ENCODE data around the gene MAPK1IP1L.
"Not testable (repeated sequence)": the region's sequence is repeated elsewhere in the genome, so short reads cannot be mapped to it uniquely, and the experiment has no call there.

Gene MAPK1IP1L

DNA sequence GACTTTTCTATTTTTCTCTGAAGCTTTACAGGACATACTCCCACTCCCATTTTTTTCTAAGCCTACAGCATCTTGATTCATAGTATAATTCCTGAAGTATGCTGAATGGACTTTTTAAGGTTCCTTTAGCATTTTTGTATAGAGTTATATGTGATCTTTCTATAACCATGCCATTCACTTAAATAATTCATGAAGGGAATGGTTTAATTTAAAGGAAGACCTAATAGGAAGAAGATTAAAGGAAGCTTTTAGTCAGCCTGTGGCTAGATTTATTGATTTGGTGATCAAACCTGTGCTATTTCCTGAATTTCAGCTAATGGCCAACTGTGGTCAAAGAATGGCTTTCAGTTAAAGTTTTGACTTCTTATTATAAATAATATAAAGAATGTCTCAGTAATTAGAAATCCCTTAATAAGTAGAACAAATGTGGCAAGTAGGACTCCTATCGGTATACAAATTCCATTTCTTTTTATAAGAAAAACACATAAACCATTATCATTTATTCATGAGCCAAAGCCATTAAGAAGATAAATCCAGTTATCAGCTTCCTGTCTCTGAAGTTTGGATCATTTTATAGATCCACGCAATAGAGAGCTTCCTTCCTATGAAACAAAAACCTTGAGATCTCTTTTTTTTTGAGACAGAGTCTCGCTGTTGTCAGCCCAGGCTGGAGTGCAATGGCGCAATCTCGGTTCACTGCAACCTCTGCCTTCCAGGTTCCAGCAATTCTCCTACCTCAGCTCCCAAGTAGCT, 4.0 kb upstream of the MAPK1IP1L start:
- no peak overlapping the region for H3K4me3 Mint-ChIP-seq
- H3K36me3 Mint-ChIP-seq (ENCODE audit: low read depth), result peaks cover 25% of the 10 kb centered on the region
- H3K4me1 Mint-ChIP-seq (ENCODE audit: low read depth), result peaks cover 29% of the 10 kb centered on the region
- no peaks in the 10 kb centered on the region for H3K9me3 Mint-ChIP-seq
- H3K27me3 Mint-ChIP-seq, result no peaks in the 10 kb centered on the region
- H3K27ac Mint-ChIP-seq, result no peak overlapping the region

DNA sequence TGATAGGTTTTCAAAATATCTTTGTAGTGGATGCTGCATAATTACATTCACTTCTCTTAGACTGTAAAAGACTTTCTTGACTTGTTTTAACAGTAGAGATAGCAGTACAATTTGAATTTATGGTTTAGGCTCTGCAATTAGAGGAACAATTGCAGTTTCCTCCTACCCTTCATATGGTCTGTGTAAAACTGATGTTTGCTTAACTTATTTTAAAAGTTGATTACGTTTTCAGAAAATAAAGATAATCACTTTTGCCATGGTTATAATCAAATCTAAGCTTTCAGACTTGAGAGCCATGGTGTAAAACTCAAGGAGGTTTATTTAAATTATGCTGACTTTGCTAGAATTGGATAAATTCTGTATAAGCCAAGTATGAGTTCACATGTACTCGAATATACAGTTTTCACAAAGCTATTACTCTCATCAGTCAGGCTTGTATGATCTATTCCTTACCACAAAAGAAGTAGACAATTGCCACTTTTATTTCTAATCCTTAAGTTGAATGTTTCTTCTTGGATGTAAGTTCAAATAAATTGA, 2.5 kb upstream of the MAPK1IP1L start:
- H3K27ac Mint-ChIP-seq, result no peak overlapping the region
- H3K4me3 Mint-ChIP-seq, result no peak overlapping the region
- peaks cover 42% of the 10 kb centered on the region for H3K4me1 Mint-ChIP-seq (ENCODE audit: low read depth)
- no peaks in the 10 kb centered on the region for H3K27me3 Mint-ChIP-seq
- no peaks in the 10 kb centered on the region for H3K9me3 Mint-ChIP-seq
- H3K36me3 Mint-ChIP-seq (ENCODE audit: low read depth), result peaks cover 26% of the 10 kb centered on the region

DNA sequence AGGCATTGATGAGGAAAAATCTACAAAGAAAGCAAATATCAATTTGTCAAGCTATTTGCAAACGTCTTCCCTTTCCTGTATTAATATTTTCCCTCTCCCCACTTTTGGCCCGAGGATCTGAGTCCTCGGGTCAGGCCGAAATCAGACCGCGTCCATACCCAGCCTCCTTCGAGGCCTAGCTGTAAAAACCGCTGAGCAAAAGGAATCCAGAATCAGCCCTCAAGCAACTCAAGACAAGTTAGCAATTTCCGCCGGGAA, 353 bp upstream of the MAPK1IP1L start:
- Mint-ChIP-seq H3K27ac (peak overlapping the region; percentile 97), H3K4me3 (peak overlapping the region; percentile 92), H3K9me3 (no peaks in the 10 kb centered on the region), H3K36me3 (ENCODE audit: low read depth) (peaks cover 36% of the 10 kb centered on the region), H3K4me1 (ENCODE audit: low read depth) (peaks cover 38% of the 10 kb centered on the region), H3K27me3 (no peaks in the 10 kb centered on the region)

DNA sequence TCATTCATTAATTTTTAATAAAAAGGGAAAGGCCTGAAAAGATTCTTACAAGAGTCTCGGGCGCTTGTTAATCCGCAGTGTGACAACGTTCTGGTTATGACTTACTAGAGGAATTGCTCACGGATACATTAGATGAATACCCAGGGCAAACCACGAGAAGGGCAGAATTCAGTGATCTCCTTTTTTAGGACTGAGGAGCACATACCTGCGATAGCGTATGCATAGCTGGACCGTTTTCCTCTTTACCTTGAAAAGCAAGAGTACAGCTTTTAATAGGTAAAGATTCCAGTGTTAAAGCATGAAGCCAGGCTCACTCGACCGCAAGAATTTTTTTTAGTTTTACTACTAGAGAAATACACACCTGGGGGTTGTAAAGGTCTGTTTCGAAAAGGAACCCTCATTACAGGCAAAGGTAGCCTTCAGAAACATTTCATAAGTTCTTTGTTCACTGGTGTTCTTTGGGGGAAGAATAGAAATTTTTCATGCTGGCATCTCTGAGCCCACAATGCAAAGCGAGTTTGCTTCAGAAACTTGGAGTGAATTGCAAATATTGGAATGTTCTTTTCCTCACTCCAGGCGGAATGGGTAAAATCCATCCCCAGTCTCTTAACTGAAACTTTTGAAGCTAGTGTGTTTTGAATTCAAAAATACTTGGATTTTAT, 953 bp downstream of the MAPK1IP1L start:
- Mint-ChIP-seq H3K4me3 (peak overlapping the region; percentile 92), H3K36me3 (ENCODE audit: low read depth) (peaks cover 42% of the 10 kb centered on the region), H3K27me3 (no peaks in the 10 kb centered on the region), H3K9me3 (no peaks in the 10 kb centered on the region), H3K27ac (peak overlapping the region; percentile 90), H3K4me1 (ENCODE audit: low read depth) (peaks cover 44% of the 10 kb centered on the region)

DNA sequence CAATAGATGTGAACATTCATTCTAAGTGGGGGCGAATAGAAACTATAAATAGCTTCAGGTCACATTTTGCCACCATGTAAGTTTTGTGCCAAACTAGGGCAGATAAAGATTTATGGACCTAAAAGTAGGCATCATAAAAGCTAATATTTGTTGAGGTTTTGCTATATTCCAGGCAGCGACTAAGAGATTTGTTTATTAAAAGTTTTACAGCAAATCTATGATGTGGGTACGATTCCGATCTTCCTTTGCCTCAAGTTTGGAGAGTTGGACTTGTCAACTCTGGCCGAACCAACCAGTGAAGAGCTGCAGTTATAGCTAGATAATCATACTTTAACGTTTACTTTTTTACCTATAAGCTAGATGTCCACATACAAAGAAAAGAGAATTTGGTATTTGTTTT, 1.6 kb downstream of the MAPK1IP1L start:
- Mint-ChIP-seq H3K9me3 (no peaks in the 10 kb centered on the region), H3K4me1 (ENCODE audit: low read depth) (peaks cover 48% of the 10 kb centered on the region), H3K27me3 (no peaks in the 10 kb centered on the region), H3K36me3 (ENCODE audit: low read depth) (peaks cover 46% of the 10 kb centered on the region), H3K4me3 (peak overlapping the region; percentile 92), H3K27ac (peak overlapping the region; percentile 90)

DNA sequence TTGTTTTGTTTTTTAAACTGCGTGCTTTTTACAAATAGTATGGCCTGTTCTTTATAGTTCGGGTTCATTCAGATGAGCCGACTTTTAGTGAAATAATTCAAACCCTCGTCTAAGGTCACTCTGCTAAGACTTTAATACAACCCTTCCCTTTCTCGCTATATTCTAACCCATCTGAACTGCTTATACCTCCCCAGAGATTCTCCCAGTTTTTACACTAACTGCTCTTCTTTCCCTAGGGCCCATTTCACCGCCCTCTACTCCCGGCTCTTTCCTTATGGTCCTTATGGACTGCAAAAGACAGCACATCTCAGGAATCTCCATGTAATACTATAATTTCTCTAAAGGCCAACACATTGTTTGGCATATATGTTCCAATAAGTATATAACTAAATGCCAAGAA, 2.1 kb downstream of the MAPK1IP1L start:
- H3K27me3 Mint-ChIP-seq, result no peaks in the 10 kb centered on the region
- peaks cover 53% of the 10 kb centered on the region for H3K4me1 Mint-ChIP-seq (ENCODE audit: low read depth)
- H3K36me3 Mint-ChIP-seq (ENCODE audit: low read depth), result peaks cover 50% of the 10 kb centered on the region
- H3K9me3 Mint-ChIP-seq, result no peaks in the 10 kb centered on the region
- peak overlapping the region; percentile 92 for H3K4me3 Mint-ChIP-seq
- peak overlapping the region; percentile 51 for H3K27ac Mint-ChIP-seq

DNA sequence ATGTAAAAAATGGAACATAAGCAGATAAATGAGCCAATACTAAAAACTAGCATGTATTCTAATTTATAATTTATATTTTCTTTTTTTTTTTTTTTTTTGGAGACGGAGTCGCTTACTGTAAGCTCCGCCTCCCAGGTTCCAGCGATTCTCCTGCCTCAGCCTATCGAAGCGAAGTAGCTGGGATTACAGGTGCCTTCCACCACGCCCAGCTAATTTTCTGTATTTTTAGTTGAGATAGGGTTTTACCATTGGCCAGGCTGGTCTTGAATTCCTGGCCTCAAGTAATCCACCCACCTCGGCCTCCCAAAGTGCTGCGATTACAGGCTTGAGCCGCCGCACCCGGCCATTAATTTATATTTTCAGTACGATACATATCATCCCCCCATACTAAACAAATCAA, 2.7 kb downstream of the MAPK1IP1L start:
- Mint-ChIP-seq H3K36me3 (ENCODE audit: low read depth) (peaks cover 50% of the 10 kb centered on the region), H3K4me1 (ENCODE audit: low read depth) (peaks cover 53% of the 10 kb centered on the region), H3K9me3 (no peaks in the 10 kb centered on the region), H3K27me3 (no peaks in the 10 kb centered on the region), H3K27ac (peak overlapping the region; percentile 11), H3K4me3 (peak overlapping the region; percentile 92)

DNA sequence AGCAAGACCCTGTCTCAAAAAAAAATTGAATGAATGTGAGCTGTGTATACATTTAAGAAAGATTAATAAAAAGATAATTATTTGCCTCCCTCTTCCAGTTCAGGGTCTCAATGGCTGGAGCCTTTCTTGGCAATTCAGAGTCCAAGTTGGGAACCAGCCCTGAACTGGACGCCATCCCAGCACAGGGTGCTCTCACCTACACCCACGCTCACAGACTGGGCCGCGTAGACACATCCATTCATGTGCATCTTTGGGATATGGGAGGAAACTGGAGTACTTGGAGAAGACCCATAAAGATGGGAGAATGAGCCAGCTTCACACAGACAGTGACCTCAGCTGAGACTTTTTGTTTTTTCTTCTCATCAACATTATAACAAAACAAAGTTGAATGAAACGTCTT, 6.5 kb downstream of the MAPK1IP1L start:
- no peaks in the 10 kb centered on the region for H3K27me3 Mint-ChIP-seq
- no peaks in the 10 kb centered on the region for H3K9me3 Mint-ChIP-seq
- peaks cover 49% of the 10 kb centered on the region for H3K4me1 Mint-ChIP-seq (ENCODE audit: low read depth)
- peaks cover 75% of the 10 kb centered on the region for H3K36me3 Mint-ChIP-seq (ENCODE audit: low read depth)
- H3K27ac Mint-ChIP-seq, result no peak overlapping the region
- no peak overlapping the region for H3K4me3 Mint-ChIP-seq

DNA sequence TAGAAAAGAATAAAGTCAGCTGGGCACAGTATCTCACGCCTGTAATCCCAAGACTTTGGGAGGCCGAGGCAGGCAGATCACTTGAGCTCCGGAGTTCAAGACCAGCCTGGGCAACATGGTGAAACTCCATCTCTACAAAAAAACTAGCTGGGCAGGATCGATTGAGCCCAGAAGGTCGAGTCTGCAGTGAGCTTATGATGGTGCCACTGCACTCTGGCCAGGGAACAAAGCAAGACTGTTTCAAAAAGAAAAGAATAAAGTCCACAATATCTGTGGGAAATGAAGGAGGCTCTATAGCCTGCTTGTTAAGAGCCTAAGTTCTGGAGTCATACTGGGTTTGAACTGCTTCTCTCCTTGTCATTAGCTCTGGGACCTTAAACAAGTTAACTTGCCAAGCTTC, 7.9 kb downstream of the MAPK1IP1L start:
- Mint-ChIP-seq H3K4me3 (no peak overlapping the region), H3K36me3 (ENCODE audit: low read depth) (peaks cover 75% of the 10 kb centered on the region), H3K27ac (no peak overlapping the region), H3K4me1 (ENCODE audit: low read depth) (peaks cover 37% of the 10 kb centered on the region), H3K27me3 (no peaks in the 10 kb centered on the region), H3K9me3 (no peaks in the 10 kb centered on the region)

DNA sequence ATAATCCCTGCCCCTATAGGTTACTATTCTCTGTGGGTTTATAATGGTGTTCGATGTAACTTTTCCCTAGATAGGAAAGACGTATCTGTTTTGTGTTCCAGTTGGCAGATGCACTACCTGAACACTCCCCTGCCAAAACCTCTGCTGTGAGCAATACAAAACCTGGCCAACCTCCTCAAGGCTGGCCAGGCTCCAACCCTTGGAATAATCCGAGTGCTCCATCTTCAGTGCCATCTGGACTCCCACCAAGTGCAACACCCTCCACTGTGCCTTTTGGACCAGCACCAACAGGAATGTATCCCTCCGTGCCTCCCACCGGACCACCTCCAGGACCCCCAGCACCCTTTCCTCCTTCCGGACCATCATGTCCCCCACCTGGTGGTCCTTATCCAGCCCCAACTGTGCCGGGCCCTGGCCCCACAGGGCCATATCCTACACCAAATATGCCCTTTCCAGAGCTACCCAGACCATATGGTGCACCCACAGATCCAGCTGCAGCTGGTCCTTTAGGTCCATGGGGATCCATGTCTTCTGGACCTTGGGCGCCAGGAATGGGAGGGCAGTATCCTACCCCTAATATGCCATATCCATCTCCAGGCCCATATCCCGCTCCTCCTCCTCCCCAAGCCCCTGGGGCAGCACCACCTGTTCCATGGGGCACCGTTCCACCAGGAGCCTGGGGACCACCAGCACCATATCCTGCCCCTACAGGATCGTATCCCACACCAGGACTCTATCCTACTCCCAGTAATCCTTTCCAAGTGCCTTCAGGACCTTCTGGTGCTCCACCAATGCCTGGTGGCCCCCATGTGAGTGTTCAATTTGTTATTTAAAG, 11.3 kb downstream of the MAPK1IP1L start:
- Mint-ChIP-seq H3K9me3 (no peaks in the 10 kb centered on the region), H3K4me1 (ENCODE audit: low read depth) (peaks cover 19% of the 10 kb centered on the region), H3K4me3 (no peak overlapping the region), H3K36me3 (ENCODE audit: low read depth) (peaks cover 83% of the 10 kb centered on the region), H3K27ac (no peak overlapping the region), H3K27me3 (no peaks in the 10 kb centered on the region)

DNA sequence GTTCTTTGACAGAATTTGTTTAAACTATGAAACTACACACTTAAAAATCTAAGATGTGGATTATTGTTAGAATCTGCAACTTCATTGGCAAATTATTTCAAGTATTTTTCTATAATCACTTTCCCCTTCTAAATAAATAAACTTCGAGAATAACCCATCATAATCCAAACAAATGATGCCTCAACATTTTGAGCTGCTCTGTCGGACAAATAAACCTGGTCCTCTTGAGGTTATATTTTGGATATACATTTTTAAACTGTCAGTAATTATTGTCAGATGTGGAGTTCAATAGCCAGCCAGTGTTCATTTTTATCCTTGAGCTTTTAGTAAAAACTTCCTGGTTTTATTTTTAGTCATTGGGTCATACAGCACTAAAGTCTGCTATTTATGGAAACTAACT, 13.4 kb downstream of the MAPK1IP1L start:
- H3K9me3 Mint-ChIP-seq; H3K4me3 Mint-ChIP-seq; H3K27me3 Mint-ChIP-seq; H3K27ac Mint-ChIP-seq; H3K4me1 Mint-ChIP-seq (ENCODE audit: low read depth): not testable (repeated sequence)
- H3K36me3 Mint-ChIP-seq (ENCODE audit: low read depth), result peaks cover 77% of the 10 kb centered on the region

DNA sequence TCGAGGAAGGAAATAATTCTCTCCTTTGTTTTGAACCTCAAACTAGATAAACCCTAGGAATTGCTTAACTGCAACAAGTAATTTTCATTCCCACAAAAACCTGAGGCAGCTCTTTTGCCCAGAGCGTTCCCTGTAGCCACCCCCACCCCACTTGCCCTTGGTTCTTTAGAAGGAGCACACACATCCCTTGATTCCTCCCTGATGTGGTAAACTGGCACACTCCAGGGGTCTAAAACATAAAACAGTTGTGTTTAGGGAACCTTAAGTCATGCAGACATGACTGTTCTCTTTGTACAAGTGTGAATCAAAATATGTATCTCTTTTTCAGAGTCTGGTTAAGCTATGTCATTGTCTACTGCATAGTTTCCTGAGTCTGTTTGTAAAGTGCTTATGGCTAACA, 14.0 kb downstream of the MAPK1IP1L start:
- Mint-ChIP-seq H3K27me3 (no peaks in the 10 kb centered on the region), H3K9me3 (no peaks in the 10 kb centered on the region), H3K27ac (no peak overlapping the region), H3K4me1 (ENCODE audit: low read depth) (peaks cover 9% of the 10 kb centered on the region), H3K36me3 (ENCODE audit: low read depth) (peaks cover 76% of the 10 kb centered on the region), H3K4me3 (no peak overlapping the region)

DNA sequence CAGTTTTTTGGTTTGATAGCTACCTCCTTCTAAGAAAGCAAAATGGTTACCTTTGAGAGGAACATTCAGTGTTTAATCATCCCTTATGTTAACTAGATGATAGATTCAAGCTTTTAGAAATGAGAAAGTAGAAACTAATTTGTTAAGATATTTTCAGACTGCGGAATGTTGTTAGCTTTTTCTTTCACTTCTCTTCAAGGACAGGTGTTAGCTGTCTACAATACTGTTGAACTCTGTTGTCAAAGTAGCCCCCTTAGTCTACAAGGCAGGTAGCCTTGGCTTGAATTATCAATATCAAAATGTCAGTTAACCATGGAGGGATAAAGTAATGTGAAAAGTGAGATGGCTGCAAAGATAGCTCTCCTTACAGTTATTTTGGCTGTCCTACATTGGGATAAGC, 14.8 kb downstream of the MAPK1IP1L start:
- peaks cover 71% of the 10 kb centered on the region for H3K36me3 Mint-ChIP-seq (ENCODE audit: low read depth)
- H3K27me3 Mint-ChIP-seq, result no peaks in the 10 kb centered on the region
- peaks cover 15% of the 10 kb centered on the region for H3K4me1 Mint-ChIP-seq (ENCODE audit: low read depth)
- H3K4me3 Mint-ChIP-seq, result no peak overlapping the region
- H3K27ac Mint-ChIP-seq, result peak overlapping the region; percentile 2
- no peaks in the 10 kb centered on the region for H3K9me3 Mint-ChIP-seq

DNA sequence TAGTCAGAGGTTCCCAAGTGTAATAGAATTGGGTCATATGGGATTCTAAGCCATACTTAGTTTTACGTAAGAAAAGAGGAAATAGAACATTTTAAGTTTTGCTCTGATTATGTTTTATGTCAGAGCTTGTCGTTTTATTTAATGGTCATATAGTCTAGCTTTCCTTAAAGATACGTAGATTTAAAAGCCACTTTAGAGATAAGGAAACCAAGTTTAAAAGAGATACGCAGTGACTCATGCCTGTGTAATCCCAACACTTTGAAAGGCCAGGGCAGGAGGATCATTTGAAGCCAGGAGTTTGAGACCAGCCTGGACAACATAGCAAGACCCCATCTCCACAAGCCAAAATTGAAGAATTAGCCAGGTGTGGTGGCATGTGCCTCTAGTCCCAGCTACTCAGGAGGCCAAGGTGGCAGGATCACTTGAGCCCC, 19.5 kb downstream of the MAPK1IP1L start:
- Mint-ChIP-seq H3K4me3 (no peak overlapping the region), H3K27ac (peak overlapping the region; percentile 87), H3K9me3 (no peaks in the 10 kb centered on the region), H3K27me3 (no peaks in the 10 kb centered on the region), H3K36me3 (ENCODE audit: low read depth) (peaks cover 26% of the 10 kb centered on the region), H3K4me1 (ENCODE audit: low read depth) (peaks cover 37% of the 10 kb centered on the region)

Data from stimulated activated naive CD8-positive, alpha-beta T cell treated with anti-CD3 and anti-CD28 coated beads, Interleukin-15, Interleukin-2, amounts not matched to agents 100 ng/mL and 50 ng/mL, for 24 hours (primary cell).